ENCODE data around the gene SLC22A8.

- TF ChIP-seq POLR2A (IDR thresholded peaks at IDR 0.05) = no peak
- no peak for TF ChIP-seq EP300 (IDR thresholded peaks at IDR 0.05)
Observed at GRCh38 chr11:63012839-63013238, 2.8 kb downstream of the SLC22A8 start.

All from tibial nerve (tissue), 3 donors.